HL-60/S4 (cell line): ENCODE data around the gene LRMDA.

Experiments
- in situ Hi-C: fragments of 300-500 bp; cut with MboI; formaldehyde crosslinking; loops from 2 replicates; pipeline ENCODE4 v1.14.3; 2022; ENCODE audit warnings: low sequenced_read_pairs

LRMDA gene

DNA sequence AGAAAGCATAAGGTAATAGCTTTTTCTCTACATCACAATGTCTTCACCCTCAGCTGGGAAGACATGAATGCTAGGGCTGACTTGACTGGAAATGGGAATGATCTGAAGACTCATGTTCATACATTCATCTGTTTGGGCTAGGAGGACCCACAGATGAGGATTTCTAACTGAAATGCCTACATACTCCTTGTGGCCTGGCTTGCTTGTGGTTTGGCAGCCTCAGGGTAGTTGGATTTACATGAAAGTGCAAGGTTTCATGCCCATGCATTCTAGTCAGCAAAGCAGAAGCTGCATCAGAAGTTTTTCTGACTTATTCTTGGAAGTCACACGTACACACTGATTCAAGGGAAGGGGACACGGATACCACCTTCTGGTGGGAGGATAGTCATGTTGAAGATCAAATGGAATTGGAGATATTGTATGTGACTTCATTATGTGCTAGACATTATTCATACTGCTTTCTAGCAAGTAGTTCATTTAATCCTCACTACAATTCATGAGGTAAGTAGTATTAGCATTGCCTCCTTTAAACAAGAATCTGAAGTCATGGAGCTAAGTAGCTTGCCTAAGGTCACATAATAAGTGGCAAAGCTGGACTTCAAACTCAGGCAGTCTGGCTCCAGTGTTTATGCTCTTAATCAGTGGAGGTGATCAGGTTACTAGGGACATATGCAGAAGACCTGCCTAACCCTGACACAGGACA, 957.0 kb downstream of the LRMDA start:
- in situ Hi-C loops, result no loop called here

GRCh38 chr10:76393875-76394706, 962.7 kb downstream of the LRMDA start:
- in situ Hi-C loops, result no loop called here

GRCh38 chr10:76394707-76395042, 963.3 kb downstream of the LRMDA start:
- in situ Hi-C loops, result no loop called here

DNA sequence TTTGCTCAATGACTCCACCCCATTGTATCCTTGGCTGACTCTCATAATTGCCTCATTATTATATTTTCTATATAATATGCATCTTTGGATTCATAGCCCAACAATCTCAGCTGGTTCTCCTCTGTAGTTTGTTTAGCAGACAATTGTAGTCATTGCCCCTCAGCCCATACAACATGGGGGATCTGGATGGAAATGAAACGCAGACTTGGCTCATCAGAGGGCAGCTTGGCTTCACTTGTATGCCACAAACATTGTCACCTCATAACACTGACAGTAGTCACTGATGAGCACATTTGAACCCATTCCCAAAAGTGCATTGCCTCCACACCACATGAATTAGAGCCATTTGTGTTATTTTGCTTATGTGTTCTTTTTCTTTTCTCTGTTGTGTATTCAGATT, 963.8 kb downstream of the LRMDA start:
- in situ Hi-C loops, result no loop called here

DNA sequence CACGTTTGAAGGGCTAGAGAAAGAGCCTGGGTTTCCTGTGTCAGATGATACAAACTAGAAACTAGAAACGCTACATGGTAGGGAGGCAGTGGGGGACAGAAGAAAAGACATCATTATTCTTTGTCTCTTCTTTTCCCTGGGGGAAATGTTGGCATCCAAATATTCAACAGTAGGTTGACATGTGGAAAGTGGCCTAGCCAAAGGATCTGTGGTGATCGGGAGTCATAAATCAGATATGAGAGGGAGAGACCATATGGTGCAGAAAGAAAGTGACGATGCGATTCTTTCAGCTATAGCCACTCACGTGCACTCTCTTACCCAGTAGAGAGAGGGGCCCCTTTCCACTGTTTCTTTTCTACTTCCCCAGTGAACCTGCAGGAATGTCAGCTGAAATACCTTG, 964.7 kb downstream of the LRMDA start:
- in situ Hi-C loops, result no loop called here

DNA sequence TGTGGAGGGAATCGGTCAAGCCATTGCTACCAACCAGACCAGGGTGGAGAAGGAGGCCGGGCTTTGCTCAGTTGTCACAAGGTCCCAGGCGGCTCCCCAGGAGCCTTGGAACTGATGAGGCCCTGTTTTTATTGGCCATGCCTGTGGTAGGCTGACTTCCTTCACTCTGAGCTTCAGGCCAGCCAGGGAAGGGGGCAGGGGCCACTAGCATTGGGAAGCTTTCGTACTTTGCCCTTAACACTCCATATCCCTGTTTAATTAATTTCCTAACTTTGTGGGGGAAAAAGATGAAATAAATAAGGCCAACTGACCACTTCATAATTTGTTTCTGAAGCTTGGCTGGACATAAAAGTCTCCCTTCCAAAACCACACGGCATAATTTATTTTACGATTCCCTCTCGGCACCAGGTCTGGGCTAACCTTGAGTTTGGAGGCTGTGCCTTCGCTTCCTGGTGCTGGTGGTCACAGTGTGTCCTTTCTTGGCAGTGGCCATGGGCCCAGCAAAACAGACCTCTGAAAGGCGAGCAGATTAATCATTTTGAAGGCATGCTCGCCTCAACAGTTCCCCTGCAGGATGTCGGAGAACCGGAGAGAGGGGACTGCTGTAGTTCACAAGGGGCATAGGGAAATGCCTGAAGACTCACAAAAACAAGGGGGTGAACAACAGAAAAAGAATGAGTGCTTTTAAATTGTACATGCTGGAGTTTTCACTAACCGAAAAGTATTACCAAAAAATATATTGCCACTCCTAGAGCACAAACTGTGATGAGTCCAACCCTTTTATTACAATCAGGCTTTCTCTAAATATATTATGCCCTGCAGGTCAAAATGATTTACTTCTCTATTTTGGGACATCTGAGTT, 966.0 kb downstream of the LRMDA start:
- in situ Hi-C loops, result no loop called here

DNA sequence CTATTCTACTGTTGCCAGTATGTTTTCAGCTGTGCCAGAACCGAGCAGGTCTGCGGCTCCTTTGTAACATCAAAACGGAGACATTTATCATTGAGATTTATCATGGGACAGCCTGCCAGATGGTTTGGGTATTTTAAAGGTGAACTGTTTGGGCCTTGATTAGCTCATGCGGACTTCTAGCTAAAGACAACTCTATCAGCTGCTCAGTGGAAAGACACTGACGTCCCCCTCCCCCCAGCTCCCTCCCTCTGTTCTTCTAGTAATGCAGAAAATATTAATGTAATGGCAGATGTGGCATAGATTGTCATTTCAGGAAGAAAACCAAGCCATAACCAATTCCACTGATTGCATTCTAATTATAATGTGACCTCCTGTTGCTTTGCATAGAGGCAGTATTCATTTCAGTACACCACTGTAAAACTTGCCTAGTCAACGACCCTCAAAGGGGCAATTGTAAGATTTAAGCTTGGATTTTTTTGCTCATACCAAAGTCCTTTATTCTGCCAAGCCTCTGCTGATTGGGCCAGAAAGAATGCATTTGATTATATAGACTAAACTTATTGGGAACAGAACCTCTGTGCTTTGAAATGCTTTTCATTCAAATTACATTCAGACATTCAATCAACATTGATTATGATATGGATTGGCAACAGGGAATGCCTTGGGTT, 966.8 kb downstream of the LRMDA start:
- in situ Hi-C loops, result no loop called here

DNA sequence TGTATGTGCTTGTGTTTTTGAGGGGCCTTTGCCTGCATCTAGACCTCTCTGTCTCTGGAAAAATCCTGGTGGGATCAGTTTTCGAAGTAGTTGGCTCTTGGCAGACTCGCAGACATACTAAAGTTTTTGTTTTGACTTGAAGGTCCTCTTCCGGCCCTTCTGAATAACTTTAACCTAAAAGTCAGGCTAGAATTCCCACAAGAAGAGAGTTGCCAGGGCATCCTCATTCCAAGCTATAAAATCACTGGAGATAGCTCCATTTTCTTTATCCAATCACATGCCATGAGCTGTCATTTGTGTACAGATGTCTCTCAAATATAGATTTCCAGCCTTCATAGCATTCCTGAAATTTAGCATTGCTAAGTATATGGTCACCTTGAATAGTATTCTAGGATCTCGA, 967.8 kb downstream of the LRMDA start:
- in situ Hi-C loops, result no loop called here

DNA sequence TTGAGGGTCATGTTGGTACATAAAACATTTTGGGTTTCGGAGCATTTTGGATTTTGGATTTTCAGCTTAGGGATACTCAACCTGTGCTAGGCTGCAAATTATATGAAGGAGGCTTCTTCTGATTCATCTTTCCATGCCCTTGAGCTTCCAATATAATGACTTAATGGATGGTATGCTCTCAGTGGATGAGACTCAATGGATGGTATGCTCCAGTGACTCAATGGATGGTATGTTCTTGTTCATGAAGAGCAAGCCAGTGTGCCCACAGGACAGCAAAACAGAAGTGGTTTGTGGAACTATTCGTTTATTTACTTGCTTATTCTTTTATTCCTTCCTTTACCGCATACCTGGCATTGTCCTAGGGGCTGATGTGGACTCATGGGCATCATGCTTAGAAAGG, 969.6 kb downstream of the LRMDA start:
- in situ Hi-C loops, result no loop called here

GRCh38 chr10:76403912-76404311, 972.5 kb downstream of the LRMDA start:
- in situ Hi-C loops, result no loop called here

DNA sequence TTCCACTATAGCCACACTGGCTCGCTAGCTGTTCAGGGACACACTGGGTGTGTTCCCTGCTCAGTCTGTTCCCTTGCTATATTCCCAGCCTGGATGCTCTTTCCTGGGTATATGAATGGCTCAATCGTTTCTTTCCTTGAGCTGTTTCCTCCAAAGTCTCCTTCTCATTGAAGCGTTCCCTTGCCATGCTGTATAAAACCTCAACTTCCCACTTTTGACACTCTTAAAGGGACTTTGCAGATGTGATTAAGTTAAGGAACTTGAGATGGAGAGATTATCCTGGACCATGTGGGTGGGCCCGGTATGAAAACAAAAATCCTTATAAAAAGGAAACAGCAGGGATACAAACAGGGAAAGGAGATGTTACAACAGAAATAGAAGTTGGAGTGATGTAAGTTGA, 973.1 kb downstream of the LRMDA start:
- in situ Hi-C loops, result no loop called here

GRCh38 chr10:76405922-76406321, 974.5 kb downstream of the LRMDA start:
- in situ Hi-C loops, result no loop called here

- in situ Hi-C loops, result no loop called here
These were observed 977.2 kb downstream of the LRMDA start for GRCh38 chr10:76408646-76409045.

DNA sequence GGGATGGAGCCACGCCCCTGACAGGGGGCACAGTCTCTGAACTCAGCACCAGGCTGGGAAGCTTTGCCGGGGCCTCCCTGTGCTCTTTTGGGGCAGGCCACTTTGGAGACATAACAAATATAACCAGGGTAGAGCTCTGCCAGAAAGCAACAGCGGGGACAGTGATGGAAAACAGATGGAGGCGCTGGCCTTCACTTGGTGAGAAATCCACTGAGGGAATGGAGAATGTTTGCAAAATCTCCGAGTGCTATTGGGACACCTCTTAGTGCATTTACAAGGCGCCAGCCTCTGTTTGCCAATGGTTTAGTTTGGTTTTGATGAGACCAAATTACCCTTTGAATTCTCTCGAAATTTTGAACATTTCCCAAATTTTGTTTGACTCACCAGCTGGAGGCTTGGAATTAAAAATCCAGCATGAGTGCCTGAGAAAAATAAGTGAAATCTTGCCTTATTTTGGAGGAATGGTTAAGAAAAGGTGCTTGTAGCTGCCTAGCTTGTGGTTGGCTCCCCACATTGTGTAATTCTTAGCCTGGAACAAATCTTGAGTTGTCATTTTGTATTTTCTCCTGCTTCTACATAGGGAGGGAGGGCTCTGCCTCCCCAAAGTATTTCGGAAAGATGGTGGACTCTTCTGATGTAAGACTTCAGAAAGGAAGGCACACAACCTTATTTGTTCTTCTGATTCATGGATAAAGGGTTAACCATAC, 980.5 kb downstream of the LRMDA start:
- in situ Hi-C loops, result no loop called here

GRCh38 chr10:76415554-76415953, 984.1 kb downstream of the LRMDA start:
- in situ Hi-C loops, result no loop called here

- in situ Hi-C loops, result no loop called here
These were observed 985.2 kb downstream of the LRMDA start for GRCh38 chr10:76416642-76417041.

GRCh38 chr10:76420725-76421124, 989.3 kb downstream of the LRMDA start:
- in situ Hi-C loops, result no loop called here

DNA sequence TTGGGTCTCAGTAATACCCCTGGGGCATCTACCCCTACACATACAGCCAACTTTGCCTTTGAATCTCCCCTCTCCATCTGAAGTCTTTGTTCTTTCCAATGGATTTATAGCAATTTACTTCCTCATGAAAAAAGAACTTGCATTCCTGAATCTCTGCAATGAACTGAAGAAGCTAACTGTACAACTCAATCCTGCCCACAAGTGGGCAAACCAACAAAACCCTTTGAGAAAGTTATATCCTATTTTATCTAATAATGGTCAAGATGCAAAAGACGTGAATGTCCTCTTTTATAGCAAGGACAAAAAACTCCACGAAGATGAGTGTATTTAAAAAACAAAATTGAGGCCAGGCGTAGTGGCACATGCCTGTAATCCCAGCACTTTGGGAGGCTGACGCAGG, 991.3 kb downstream of the LRMDA start:
- in situ Hi-C loops, result no loop called here

DNA sequence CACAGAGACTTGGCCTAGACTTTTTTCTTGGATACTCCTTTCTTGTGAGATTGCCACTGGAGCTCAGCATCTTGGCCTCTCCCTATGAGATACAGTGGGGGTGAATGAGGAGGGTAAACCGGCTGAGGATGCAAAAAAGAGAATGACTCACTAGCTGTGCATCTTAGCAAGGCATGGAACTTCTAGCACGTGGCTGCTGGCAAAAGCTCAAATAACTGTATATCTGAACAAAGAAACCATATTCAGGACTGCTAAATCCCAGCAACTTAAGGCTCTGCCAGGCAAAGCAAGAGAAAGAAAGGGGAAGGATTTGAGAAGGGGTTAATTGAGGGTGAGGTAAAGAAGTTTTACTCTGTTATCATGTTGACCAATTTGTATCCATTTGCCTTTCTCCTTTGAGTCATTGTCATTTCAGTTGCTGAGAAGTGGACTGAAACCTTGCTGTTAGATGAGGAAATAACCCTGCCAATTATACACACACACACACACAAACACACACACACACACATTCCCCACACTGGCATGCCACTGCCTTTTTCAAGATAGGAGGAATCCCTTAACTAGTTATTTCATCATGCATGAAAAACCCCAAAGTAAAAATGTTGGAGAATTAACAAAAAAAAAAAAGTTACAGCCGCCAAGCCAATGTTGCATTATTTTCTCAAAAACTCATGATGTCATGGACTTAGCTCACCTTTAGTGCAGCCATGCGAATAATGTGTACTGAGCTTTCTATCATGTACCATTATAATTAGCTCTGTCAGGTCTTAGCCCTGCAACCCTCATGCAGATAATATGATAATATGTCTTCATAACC, 997.3 kb downstream of the LRMDA start:
- in situ Hi-C loops, result no loop called here
